Measurements from ENCODE around the gene SWT1.

The SWT1 gene

GRCh38 chr1:185291159-185291558 lies 134.2 kb downstream of the SWT1 start:
- no peak overlapping the region for H2AFZ ChIP-seq (ENCODE audit: low read length)
- H3K4me3 ChIP-seq (ENCODE audit: low read length, poor library complexity, severe bottlenecking), result no peak overlapping the region
- no peaks in the 10 kb centered on the region for H4K20me1 ChIP-seq (ENCODE audit: insufficient read depth, low read length, poor library complexity, severe bottlenecking)
- no peaks in the 10 kb centered on the region for H3K27me3 ChIP-seq (ENCODE audit: insufficient read depth, low read length, poor library complexity, severe bottlenecking)
- no peak overlapping the region for H3K9ac ChIP-seq (ENCODE audit: low read depth, low read length, poor library complexity, severe bottlenecking)
- no peaks in the 10 kb centered on the region for H3K79me2 ChIP-seq (ENCODE audit: insufficient read depth, low read length)
- H3K9me2 ChIP-seq (replicated peaks; ENCODE audit: low read depth, low read length), result no peaks in the 10 kb centered on the region
- no peak for TF ChIP-seq EZH2phosphoT487 (IDR thresholded peaks at IDR 0.05; ENCODE audit: borderline replicate concordance)
- TF ChIP-seq, protein P1, sequence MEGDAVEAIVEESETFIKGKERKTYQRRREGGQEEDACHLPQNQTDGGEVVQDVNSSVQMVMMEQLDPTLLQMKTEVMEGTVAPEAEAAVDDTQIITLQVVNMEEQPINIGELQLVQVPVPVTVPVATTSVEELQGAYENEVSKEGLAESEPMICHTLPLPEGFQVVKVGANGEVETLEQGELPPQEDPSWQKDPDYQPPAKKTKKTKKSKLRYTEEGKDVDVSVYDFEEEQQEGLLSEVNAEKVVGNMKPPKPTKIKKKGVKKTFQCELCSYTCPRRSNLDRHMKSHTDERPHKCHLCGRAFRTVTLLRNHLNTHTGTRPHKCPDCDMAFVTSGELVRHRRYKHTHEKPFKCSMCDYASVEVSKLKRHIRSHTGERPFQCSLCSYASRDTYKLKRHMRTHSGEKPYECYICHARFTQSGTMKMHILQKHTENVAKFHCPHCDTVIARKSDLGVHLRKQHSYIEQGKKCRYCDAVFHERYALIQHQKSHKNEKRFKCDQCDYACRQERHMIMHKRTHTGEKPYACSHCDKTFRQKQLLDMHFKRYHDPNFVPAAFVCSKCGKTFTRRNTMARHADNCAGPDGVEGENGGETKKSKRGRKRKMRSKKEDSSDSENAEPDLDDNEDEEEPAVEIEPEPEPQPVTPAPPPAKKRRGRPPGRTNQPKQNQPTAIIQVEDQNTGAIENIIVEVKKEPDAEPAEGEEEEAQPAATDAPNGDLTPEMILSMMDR (conservative IDR thresholded peaks at IDR 0.05; ENCODE audit: low read length), result no peak
- no peaks in the 10 kb centered on the region for H3F3A ChIP-seq (ENCODE audit: low read depth)
- peaks cover 28% of the 10 kb centered on the region; the same call in 1 of the 2 replicates for H3K36me3 ChIP-seq (ENCODE audit: insufficient read depth, low read length)
- H3K4me2 ChIP-seq (ENCODE audit: low read depth, low read length, poor library complexity, severe bottlenecking), result no peak overlapping the region
- no peaks in the 10 kb centered on the region for H3K9me3 ChIP-seq (ENCODE audit: insufficient read depth, low read depth, low read length)
- no peaks in the 10 kb centered on the region for H3K4me1 ChIP-seq (ENCODE audit: insufficient read depth, low read length, poor library complexity, severe bottlenecking)

DNA sequence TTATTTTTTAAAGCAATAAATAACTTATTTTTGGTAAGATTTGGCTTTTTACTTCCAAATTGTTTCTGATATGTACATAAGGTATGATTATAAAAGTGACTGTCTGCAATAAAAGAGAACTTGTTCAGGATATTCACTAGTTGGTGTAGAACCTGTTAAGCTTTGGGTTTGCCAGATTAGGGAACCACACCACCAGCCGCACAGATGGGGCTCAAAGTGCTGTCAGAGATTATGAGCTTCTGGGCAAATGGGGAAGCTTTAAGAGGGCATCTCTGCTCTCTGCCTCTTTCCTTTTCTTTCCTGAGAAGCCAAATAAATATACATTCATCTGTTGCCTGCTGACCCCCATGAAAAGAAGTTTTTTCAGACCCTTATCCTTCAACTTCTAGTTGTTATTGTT lies 134.7 kb downstream of the SWT1 start:
- Histone ChIP-seq H3K9me2 (replicated peaks; ENCODE audit: low read depth, low read length) (no peaks in the 10 kb centered on the region), H3K4me3 (ENCODE audit: low read length, poor library complexity, severe bottlenecking) (no peak overlapping the region), H3K4me1 (ENCODE audit: insufficient read depth, low read length, poor library complexity, severe bottlenecking) (no peaks in the 10 kb centered on the region), H3K27me3 (ENCODE audit: insufficient read depth, low read length, poor library complexity, severe bottlenecking) (no peaks in the 10 kb centered on the region), H3K36me3 (ENCODE audit: insufficient read depth, low read length) (peaks cover 33% of the 10 kb centered on the region; the same call in 1 of the 2 replicates), H3K79me2 (ENCODE audit: insufficient read depth, low read length) (no peaks in the 10 kb centered on the region), H4K20me1 (ENCODE audit: insufficient read depth, low read length, poor library complexity, severe bottlenecking) (no peaks in the 10 kb centered on the region), H3K9me3 (ENCODE audit: insufficient read depth, low read depth, low read length) (no peaks in the 10 kb centered on the region), H3K9ac (ENCODE audit: low read depth, low read length, poor library complexity, severe bottlenecking) (no peak overlapping the region), H3K4me2 (ENCODE audit: low read depth, low read length, poor library complexity, severe bottlenecking) (no peak overlapping the region), H3F3A (ENCODE audit: low read depth) (no peaks in the 10 kb centered on the region), H2AFZ (ENCODE audit: low read length) (no peak overlapping the region)
- no peak for TF ChIP-seq EZH2phosphoT487 (IDR thresholded peaks at IDR 0.05; ENCODE audit: borderline replicate concordance)
- TF ChIP-seq, protein P1 (conservative IDR thresholded peaks at IDR 0.05; ENCODE audit: low read length), result no peak

DNA sequence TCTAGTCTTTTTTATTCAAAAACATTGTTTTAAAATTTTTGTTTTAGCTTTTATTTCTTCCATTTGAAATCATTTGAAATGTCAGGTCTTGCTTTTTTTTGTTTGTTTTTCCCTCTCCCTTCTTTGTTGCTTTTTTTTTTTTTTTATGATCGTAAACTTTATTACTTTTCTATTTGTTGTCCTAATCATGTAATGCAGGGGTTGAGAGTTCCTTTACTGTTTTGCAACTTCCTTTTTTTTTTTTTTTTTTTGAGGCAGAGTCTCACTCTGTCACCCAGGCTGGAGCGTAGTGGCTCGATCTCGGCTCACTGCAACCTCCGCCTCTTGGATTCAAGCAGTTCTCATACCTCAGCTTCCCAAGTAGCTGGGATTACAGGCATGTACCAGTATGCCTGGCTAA lies 135.3 kb downstream of the SWT1 start:
- no peak overlapping the region for H2AFZ ChIP-seq (ENCODE audit: low read length)
- no peak overlapping the region for H3K4me2 ChIP-seq (ENCODE audit: low read depth, low read length, poor library complexity, severe bottlenecking)
- no peak overlapping the region for H3K9ac ChIP-seq (ENCODE audit: low read depth, low read length, poor library complexity, severe bottlenecking)
- H3F3A ChIP-seq (ENCODE audit: low read depth), result no peaks in the 10 kb centered on the region
- no peaks in the 10 kb centered on the region for H3K27me3 ChIP-seq (ENCODE audit: insufficient read depth, low read length, poor library complexity, severe bottlenecking)
- no peaks in the 10 kb centered on the region for H4K20me1 ChIP-seq (ENCODE audit: insufficient read depth, low read length, poor library complexity, severe bottlenecking)
- no peaks in the 10 kb centered on the region for H3K9me2 ChIP-seq (replicated peaks; ENCODE audit: low read depth, low read length)
- no peaks in the 10 kb centered on the region for H3K4me1 ChIP-seq (ENCODE audit: insufficient read depth, low read length, poor library complexity, severe bottlenecking)
- H3K4me3 ChIP-seq (ENCODE audit: low read length, poor library complexity, severe bottlenecking), result no peak overlapping the region
- no peaks in the 10 kb centered on the region for H3K9me3 ChIP-seq (ENCODE audit: insufficient read depth, low read depth, low read length)
- H3K79me2 ChIP-seq (ENCODE audit: insufficient read depth, low read length), result no peaks in the 10 kb centered on the region
- TF ChIP-seq, protein P1 (conservative IDR thresholded peaks at IDR 0.05; ENCODE audit: low read length), result no peak
- TF ChIP-seq EZH2phosphoT487 (IDR thresholded peaks at IDR 0.05; ENCODE audit: borderline replicate concordance), result no peak
- H3K36me3 ChIP-seq (ENCODE audit: insufficient read depth, low read length), result peaks cover 39% of the 10 kb centered on the region

All from Loucy (cell line).